Panc1 (cell line): Measurements from ENCODE around the gene STRC. TPM values are rescaled to one million over a fixed set of nuclear protein-coding genes. Genes with fewer than 3 reads are reported as not detected.
"Not testable (repeated sequence)": the region's sequence is repeated elsewhere in the genome, so short reads cannot be mapped to it uniquely, and the experiment has no call there.

ENCODE experiments used
- ATAC-seq: fragments of 200-7000 bp; cut with Tn5 transposase; 2 replicates; pipeline ENCODE4 v1.9.1; 2020; ENCODE audit warnings: mild to moderate bottlenecking, moderate library complexity
- Bru-seq: library from RNA; stranded (reverse); fragments of 400-500 nt; gene quantifications from one replicate; lab custom pipeline; 2021; lab: Mats Ljungman, UMichigan
- BruChase-seq, 2 experiments: library from RNA; stranded (reverse); fragments of 400-500 nt; gene quantifications; one replicate each; lab custom pipeline; 2021; lab: Mats Ljungman, UMichigan
- BruUV-seq: library from RNA; stranded (reverse); fragments of 400-500 nt; replicated peaks from 2 replicates; lab custom pipeline; 2021; lab: Mats Ljungman, UMichigan
- CTCF ChIA-PET: fragments of 300-600 bp; sonication (Branson Sonifier 250); formaldehyde crosslinking; loops from one replicate; lab custom pipeline; 2022; ENCODE audit warnings: antibody characterized with exemption; lab: Charles Lee
- POLR2A ChIA-PET: fragments of 300-600 bp; sonication (Branson Sonifier 250); formaldehyde crosslinking; loops from one replicate; lab custom pipeline; 2022; ENCODE audit warnings: antibody characterized with exemption; lab: Charles Lee
- DNase-seq: peaks from one replicate; pipeline ENCODE4 v3.0.0-alpha.2; 2010; ENCODE audit warnings: low read depth, low spot score
- H3K27ac ChIP-seq: 2 replicates; pipeline ENCODE4 v1.5.1; 2011; ENCODE audit warnings: mild to moderate bottlenecking, low read length, inconsistent platforms
- H3K27me3 ChIP-seq: fragments of 200-500 bp; sonication (Bioruptor generic); 2 replicates; pipeline ENCODE4 v1.6.0; 2014; ENCODE audit warnings: low read length, inconsistent platforms; ENCODE audit not compliant: control insufficient read depth, insufficient read depth
- H3K36me3 ChIP-seq: fragments of 200-500 bp; sonication (Bioruptor generic); 2 replicates; pipeline ENCODE4 v1.5.1; 2014; ENCODE audit warnings: inconsistent platforms, mild to moderate bottlenecking, low read length, moderate library complexity; ENCODE audit not compliant: control insufficient read depth, insufficient read depth
- H3K4me1 ChIP-seq: 2 replicates; pipeline ENCODE4 v1.5.1; 2011; ENCODE audit warnings: inconsistent platforms, mild to moderate bottlenecking, low read length, moderate library complexity; ENCODE audit not compliant: control insufficient read depth, insufficient read depth
- H3K4me3 ChIP-seq, 2 experiments: 2 replicates each; pipeline ENCODE4 v1.5.1; 2011 to 2012; ENCODE audit warnings: low read depth in 2 of 2, low read length in 2 of 2, mild to moderate bottlenecking in 2 of 2, inconsistent platforms in 1 of 2, moderate library complexity in 1 of 2
- H3K9me3 ChIP-seq: fragments of 200-500 bp; sonication (Bioruptor generic); 2 replicates; pipeline ENCODE4 v1.5.1; 2014; ENCODE audit warnings: low read depth, mild to moderate bottlenecking, inconsistent platforms, low read length, moderate library complexity; ENCODE audit not compliant: control insufficient read depth, insufficient read depth
- in situ Hi-C: cut with HindIII; loops from 2 replicates; pipeline ENCODE4 v1.10.0; 2016; ENCODE audit warnings: low sequenced_read_pairs, low pct_unique_long_range_greater_than_20kb
- intact Hi-C: fragments of 100-400 bp; cut with micrococcal nuclease; formaldehyde crosslinking; loops from one replicate; pipeline ENCODE4 v1.10.0; 2022; ENCODE audit not compliant: unreplicated experiment
- long read RNA-seq: library from polyadenylated mRNA; unstranded; transcript quantifications from one replicate; pipeline ENCODE4 v2.0.0, GENCODE V29; 2021; ENCODE audit not compliant: unreplicated experiment
- polyA plus RNA-seq: library from polyadenylated mRNA; unstranded; fragments of >200 nt; gene quantifications from one replicate; pipeline ENCODE4 v1.2.1, GENCODE V29; 2012; ENCODE audit warnings: missing spikeins; ENCODE audit not compliant: insufficient read length
- total RNA-seq: library from RNA; stranded (reverse); gene quantifications from one replicate; pipeline ENCODE4 v1.2.1, GENCODE V29; 2021; ENCODE audit not compliant: unreplicated experiment

The STRC gene
- total RNA-seq: not detected
- 0.44 TPM for polyA plus RNA-seq
- percentile 11 among the genes with signal in this experiment for Bru-seq, nascent RNA
- percentile 13 among the genes with signal in this experiment for BruChase-seq, experiment 1, labeled RNA remaining after a 2-hour chase
- percentile 25 among the genes with signal in this experiment for BruChase-seq, experiment 2, labeled RNA remaining after a 6-hour chase
- long read RNA-seq: 0 reads

DNA sequence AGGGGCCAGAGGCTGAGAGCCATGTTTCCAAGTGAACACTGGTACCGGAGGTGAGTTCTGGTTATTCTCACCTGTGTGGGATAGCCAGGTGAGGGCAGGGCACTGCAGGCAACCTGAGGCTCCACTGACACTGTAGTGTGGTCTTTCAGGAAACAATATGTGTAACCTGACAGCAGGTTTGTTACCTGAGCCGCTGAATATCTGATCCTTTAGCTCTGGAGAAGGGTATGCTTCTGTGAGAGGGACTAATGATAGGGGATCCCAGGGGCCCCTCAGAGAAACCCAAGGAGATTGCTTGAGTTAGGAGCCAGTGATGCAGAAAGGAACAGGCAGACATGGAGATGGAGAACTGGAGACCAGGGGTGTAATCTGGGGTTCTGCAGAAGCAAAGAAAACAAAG is at the start of gene STRC:
Gene STRC, minus strand, starts transcription at position 101 of the 400 bp plus-strand sequence. Its CDS starts 78 bp downstream, at position 23.
- H3K9me3 ChIP-seq, H3K36me3 ChIP-seq, H3K27ac ChIP-seq, H3K4me1 ChIP-seq, in situ Hi-C loops, DNase-seq, intact Hi-C loops, H3K27me3 ChIP-seq, BruUV-seq, POLR2A ChIA-PET, H3K4me3 ChIP-seq, ATAC-seq, CTCF ChIA-PET: not testable (repeated sequence)

DNA sequence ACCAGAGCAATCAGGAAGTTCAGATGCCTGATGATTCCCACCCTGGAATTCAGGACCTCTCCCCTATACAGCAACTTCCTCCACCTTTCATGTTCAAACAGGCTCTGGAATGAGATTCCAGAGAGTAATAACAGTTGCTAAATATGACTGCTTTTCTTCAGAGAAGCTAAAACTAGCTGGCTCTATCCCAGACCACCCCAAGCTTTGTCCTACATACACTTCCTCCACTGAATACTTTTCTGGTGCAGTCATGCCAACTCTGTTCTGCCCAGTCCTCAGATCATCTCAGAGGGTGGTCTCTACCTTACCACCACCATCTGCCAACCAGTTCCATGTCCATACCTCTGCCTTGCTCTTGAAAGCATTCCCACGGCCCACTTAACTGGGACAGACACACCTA is 47.6 kb upstream of the STRC start:
- H3K27ac ChIP-seq, H3K4me1 ChIP-seq, ATAC-seq, H3K27me3 ChIP-seq, BruUV-seq, H3K4me3 ChIP-seq, H3K36me3 ChIP-seq, CTCF ChIA-PET, H3K9me3 ChIP-seq, POLR2A ChIA-PET, in situ Hi-C loops, intact Hi-C loops, DNase-seq: not testable (repeated sequence)

DNA sequence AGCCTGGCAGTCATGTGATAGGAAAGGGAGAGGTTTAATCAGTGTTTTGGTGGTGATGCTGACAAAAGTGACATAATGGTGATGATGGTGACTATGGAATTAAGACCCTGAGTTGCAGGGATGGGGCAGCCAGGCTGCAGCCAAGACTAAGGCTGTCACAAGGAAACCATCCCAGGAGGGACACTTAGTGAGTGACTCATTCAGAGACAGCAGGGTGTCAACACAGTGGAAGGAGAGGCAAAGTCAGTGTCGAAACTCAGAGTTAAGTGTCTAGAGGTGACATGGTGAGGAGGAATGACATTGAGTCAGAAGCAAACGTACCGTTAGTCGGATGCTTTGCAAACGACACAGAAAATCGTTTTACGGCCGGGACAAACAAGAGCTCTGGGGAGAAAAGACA is 44.7 kb upstream of the STRC start:
- H3K27ac ChIP-seq, ATAC-seq, DNase-seq, CTCF ChIA-PET, H3K9me3 ChIP-seq, H3K36me3 ChIP-seq, H3K27me3 ChIP-seq, POLR2A ChIA-PET, intact Hi-C loops, H3K4me1 ChIP-seq, H3K4me3 ChIP-seq, in situ Hi-C loops: not testable (repeated sequence)
- TSS peak; percentile 76 for BruUV-seq

DNA sequence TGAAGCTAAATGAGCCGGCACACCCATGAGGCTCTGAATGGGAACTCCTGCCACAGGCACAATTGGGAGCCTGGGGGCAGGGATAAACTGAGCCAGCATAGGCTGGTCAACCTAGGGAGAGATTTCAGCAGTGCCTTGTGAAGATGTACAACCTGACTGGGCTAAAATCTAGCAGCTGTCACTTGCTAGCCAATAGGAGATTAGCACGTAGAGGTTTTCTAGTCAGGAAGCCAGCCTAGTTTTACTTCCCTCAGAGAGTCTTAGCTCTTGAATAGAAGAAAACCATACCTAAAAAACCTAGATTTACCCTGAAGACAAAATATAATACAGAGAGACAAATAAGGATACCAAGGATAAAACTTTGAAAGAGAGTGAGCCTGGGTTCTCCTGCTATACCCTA is 43.7 kb upstream of the STRC start:
- DNase-seq, H3K4me3 ChIP-seq, in situ Hi-C loops, BruUV-seq, H3K36me3 ChIP-seq, POLR2A ChIA-PET, H3K27me3 ChIP-seq, intact Hi-C loops, H3K27ac ChIP-seq, CTCF ChIA-PET, H3K4me1 ChIP-seq, H3K9me3 ChIP-seq, ATAC-seq: not testable (repeated sequence)

DNA sequence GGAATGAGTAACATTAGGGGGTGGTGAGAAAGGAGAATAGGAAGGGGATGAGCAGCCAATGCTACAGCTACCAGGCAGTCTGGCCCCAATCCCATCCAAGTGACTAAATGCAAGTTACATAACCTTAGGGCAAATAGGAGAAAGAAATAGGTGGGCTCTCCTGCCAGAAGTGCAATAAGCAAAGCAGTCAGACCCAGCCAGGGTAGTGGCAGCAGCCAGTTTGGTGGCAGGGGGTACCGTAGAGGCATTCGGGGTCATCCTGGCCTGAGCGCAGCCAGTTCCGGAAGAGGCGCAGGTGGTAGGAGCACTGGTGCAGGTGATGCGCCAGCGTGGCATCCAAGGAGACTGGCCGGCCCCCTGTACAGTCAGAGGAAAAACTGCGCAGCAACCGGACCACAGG is 41.1 kb upstream of the STRC start:
- ATAC-seq, in situ Hi-C loops, H3K9me3 ChIP-seq, intact Hi-C loops, POLR2A ChIA-PET, H3K36me3 ChIP-seq, H3K27me3 ChIP-seq, H3K4me1 ChIP-seq, BruUV-seq, DNase-seq, H3K27ac ChIP-seq, CTCF ChIA-PET, H3K4me3 ChIP-seq: not testable (repeated sequence)

DNA sequence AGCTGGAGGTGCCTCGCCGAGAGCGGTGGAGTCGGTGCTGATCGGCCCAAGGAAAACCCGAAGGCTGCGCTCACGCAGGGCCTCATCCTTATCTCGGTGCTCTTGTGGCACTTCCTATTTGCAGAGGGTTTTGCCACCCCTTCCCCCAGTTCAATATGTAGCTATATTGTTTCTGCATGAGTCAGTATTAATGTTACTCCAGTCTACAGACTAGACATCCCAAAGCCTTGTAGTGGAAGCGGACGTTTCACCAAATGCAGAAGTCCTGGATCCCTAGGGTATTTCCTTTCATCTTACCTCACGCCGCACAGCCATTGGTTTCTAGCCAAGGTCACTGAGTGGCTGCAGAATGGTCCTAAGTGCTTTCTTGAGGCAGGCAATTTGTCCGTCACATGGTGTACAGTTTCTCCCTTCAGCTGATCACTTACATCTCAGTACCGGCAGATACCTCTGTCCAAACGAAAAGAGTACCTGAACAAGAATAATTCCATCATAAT is 30.9 kb upstream of the STRC start:
- H3K27me3 ChIP-seq, DNase-seq, H3K9me3 ChIP-seq, CTCF ChIA-PET, ATAC-seq, H3K4me3 ChIP-seq, intact Hi-C loops, BruUV-seq, POLR2A ChIA-PET, H3K36me3 ChIP-seq, H3K27ac ChIP-seq, in situ Hi-C loops, H3K4me1 ChIP-seq: not testable (repeated sequence)
